Psoas muscle (tissue), 8 donors: ENCODE data around the gene AFF1. TPM values are rescaled to one million over a fixed set of nuclear protein-coding genes. Genes with fewer than 3 reads are reported as not detected.
"Not testable (repeated sequence)": the region's sequence is repeated elsewhere in the genome, so short reads cannot be mapped to it uniquely, and the experiment has no call there.

ENCODE experiments used
- ATAC-seq, 4 donors: fragments of 200-7000 bp; cut with Tn5 transposase; one replicate each; pipeline ENCODE4 v1.9.1; 2020; ENCODE audit warnings: moderate library complexity in 3 of 4, mild to moderate bottlenecking in 2 of 4
- DNase-seq, 2 donors: peaks; one replicate each; pipeline ENCODE4 v3.0.0-alpha.2; 2020
- H3K27ac ChIP-seq: fragments of 200-600 bp; one replicate; pipeline ENCODE4 v1.8.0; 2022
- H3K27me3 ChIP-seq, 3 donors: fragments of 200-600 bp in 1 of 3; one replicate each; pipeline versions ENCODE4 v1.6.1 to v1.8.0; 2013 to 2022; ENCODE audit warnings: low read length in 2 of 3, mild to moderate bottlenecking in 2 of 3, moderate library complexity in 1 of 3; ENCODE audit not compliant: insufficient read depth in 3 of 3
- H3K36me3 ChIP-seq, 2 donors: fragments of 200-600 bp in 1 of 2; one replicate each; pipeline versions ENCODE4 v1.6.1 to v1.8.0; 2013 to 2022; ENCODE audit warnings: low read depth in 1 of 2, mild to moderate bottlenecking in 1 of 2, moderate library complexity in 1 of 2; ENCODE audit not compliant: insufficient read depth in 1 of 2
- H3K4me1 ChIP-seq: fragments of 200-600 bp; one replicate; pipeline ENCODE4 v1.8.0; 2022
- H3K4me3 ChIP-seq: fragments of 200-600 bp; one replicate; pipeline ENCODE4 v1.8.0; 2022; ENCODE audit warnings: mild to moderate bottlenecking
- H3K9me3 ChIP-seq: fragments of 200-600 bp; one replicate; pipeline ENCODE4 v1.8.0; 2022
- WGBS, 3 donors: extraction: QIAGEN DNeasy Blood & Tissue Kit; methylation state at CpG; one replicate each; pipeline versions ENCODE4 v1.1.6 to v1.1.7; 2013; 5-methylcytosine and 5-hydroxymethylcytosine counted together
- intact Hi-C, 2 donors: fragments of 100-400 bp; cut with DNase I; formaldehyde crosslinking; loops; one replicate each; pipeline versions ENCODE4 v1.11.0 to v1.14.2; 2022
- polyA plus RNA-seq, 3 donors: library from polyadenylated mRNA; stranded (reverse); fragments of 200-250 nt; gene quantifications; one replicate each; pipeline ENCODE4 v1.2.3, GENCODE V29; 2013
- total RNA-seq, 4 donors: library from RNA; stranded (reverse); fragmentation: NEBNext Ultra II Directional in 2 of 4; extraction: Animal tissue kit (Norgen Biotek cat#: 25700) in 2 of 4; gene quantifications; one replicate each; pipeline versions ENCODE4 v1.2.1 to v1.2.4, GENCODE V29; 2021 to 2023
- TF ChIP-seq, protein P1 (sequence below): fragments of 200-600 bp; IDR thresholded peaks from one replicate; pipeline ENCODE4 v1.8.0; 2022; ENCODE audit warnings: antibody characterized with exemption
- donor health status: healthy with polysubstance abuse.
- donor health status: DM: no; HTN: no; CAD: no; lungs with moderate emphysema.
- donor health status: Bipolar disorder and iron deficiency.
- donor health status: healthy.
- donor health status: DM: yes; HTN: yes; CAD: no.
- donor health status: DM: no; HTN: no; CAD: no.
- donor health status: DM: no; HTN: no; CAD: no.
- donor health status: DM: yes; HTN: yes; CAD: no.

Gene AFF1
- total and polyA plus RNA-seq, 7 donors, result 62.7 to 171 (median 120) TPM

DNA sequence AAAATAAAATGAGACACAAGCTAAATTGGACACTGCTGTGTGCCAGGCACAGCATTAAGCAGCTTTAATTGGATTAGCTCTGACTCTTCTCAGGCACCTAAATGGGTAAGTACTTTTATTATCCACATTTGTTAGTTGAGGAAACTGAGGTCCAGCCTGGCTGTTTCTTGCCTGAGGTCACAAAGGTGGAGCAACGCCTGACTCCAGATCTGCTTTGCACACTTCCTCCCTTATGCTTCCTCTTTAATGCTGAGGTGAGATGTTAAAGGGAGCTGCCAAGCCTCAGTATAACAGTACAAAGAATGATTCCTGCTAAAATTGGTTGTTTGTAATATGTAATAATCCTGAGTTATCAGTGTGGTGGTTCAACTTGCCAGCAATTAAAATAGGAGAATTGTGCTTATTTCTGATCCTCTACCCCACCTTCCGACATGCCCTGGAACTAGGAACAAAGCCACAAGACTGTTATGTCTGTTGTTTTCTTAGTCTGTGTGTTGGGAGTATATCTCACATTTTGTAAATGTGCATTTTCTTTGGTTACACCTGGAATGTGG is 74.4 kb downstream of the AFF1 start:
- Histone ChIP-seq H3K36me3 (no peaks in the 10 kb centered on the region), H3K27ac (peak overlapping the region; percentile 98), H3K4me1 (peaks cover 70% of the 10 kb centered on the region), H3K9me3 (no peaks in the 10 kb centered on the region), H3K4me3 (peak overlapping the region; percentile 87), H3K27me3 (no peaks in the 10 kb centered on the region)
- ATAC-seq, result no peak
- 20 to 58% (median 29%) methylated on average over 2 of the region's 2 CpGs for WGBS, 3 donors
- TF ChIP-seq, protein P1, sequence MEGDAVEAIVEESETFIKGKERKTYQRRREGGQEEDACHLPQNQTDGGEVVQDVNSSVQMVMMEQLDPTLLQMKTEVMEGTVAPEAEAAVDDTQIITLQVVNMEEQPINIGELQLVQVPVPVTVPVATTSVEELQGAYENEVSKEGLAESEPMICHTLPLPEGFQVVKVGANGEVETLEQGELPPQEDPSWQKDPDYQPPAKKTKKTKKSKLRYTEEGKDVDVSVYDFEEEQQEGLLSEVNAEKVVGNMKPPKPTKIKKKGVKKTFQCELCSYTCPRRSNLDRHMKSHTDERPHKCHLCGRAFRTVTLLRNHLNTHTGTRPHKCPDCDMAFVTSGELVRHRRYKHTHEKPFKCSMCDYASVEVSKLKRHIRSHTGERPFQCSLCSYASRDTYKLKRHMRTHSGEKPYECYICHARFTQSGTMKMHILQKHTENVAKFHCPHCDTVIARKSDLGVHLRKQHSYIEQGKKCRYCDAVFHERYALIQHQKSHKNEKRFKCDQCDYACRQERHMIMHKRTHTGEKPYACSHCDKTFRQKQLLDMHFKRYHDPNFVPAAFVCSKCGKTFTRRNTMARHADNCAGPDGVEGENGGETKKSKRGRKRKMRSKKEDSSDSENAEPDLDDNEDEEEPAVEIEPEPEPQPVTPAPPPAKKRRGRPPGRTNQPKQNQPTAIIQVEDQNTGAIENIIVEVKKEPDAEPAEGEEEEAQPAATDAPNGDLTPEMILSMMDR, result no peak
- intact Hi-C loops, result loop anchor here (5.0 kb wide), 5 partner anchors 33 to 83 kb away; partner anchors contain the start of gene AFF1 (in 1 of the 2)
- DNase-seq, result no peak

GRCh38 chr4:87010192-87010591 is 75.4 kb downstream of the AFF1 start:
- Histone ChIP-seq H3K4me3 (peak overlapping the region; percentile 87), H3K9me3 (no peaks in the 10 kb centered on the region), H3K4me1 (peaks cover 72% of the 10 kb centered on the region), H3K27ac (peak overlapping the region; percentile 98), H3K36me3 (no peaks in the 10 kb centered on the region), H3K27me3 (no peaks in the 10 kb centered on the region)
- ATAC-seq, result no peak
- WGBS, 3 donors, result 88 to 97% (median 94%) methylated on average over 1 of the region's 1 CpG
- TF ChIP-seq, protein P1, result no peak
- DNase-seq, result no peak
- intact Hi-C loops, result loop anchor here in 1 of 2 donors (5.0 kb wide), 1 partner anchor 37 kb away; no protein-coding TSS in a partner anchor

- Histone ChIP-seq H3K36me3 (no peaks in the 10 kb centered on the region), H3K27ac (peak overlapping the region; percentile 98), H3K9me3 (no peaks in the 10 kb centered on the region), H3K4me1 (peaks cover 77% of the 10 kb centered on the region), H3K4me3 (peak overlapping the region; percentile 16), H3K27me3 (no peaks in the 10 kb centered on the region)
- WGBS, 3 donors, result 36 to 48% (median 40%) methylated on average over 5 of the region's 5 CpGs
- ATAC-seq, result peak; percentile 20 to 54 (median 43)
- intact Hi-C loops, result loop anchor here in 1 of 2 donors (5.0 kb wide), 1 partner anchor 36 kb away; no protein-coding TSS in a partner anchor
- TF ChIP-seq, protein P1, result no peak
- no peak for DNase-seq
These were observed 76.7 kb downstream of the AFF1 start for GRCh38 chr4:87011340-87012034.

DNA sequence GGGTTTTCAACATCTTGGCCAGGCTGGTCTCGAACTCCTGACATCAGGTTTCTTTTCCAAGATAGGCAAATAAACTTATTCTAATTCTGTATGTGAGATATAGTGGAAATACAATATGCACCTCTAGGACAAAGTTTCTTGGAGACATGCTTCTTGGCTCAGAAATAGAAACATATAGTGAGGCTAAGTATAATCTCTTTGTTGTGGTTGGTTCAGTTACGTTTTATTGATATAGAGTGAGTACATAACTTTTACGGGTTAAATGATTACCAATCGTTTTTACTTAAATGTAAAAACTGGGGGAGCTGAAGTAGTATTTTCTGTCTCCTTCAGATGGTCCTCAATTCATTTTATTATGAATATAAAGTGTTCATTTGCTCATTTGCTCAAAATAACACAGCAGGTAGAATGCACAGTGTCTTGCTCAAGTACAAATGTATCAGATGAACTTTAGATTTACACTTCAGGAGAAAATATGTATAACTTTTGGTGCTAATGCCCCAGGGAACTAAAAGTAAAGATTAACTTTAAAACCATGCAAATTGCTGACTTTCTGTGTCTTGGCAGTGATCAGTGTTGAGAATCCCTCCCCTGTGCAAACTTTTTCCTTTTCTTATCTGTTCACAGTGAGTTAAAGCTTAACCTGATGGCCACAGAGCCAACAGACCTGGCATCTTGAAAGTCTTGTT is 77.6 kb downstream of the AFF1 start:
- peak overlapping the region; percentile 16 for H3K4me3 ChIP-seq
- TF ChIP-seq, protein P1, result no peak
- H3K9me3 ChIP-seq, result no peaks in the 10 kb centered on the region
- 37 to 68% (median 50%) methylated on average over 4 of the region's 4 CpGs for WGBS, 3 donors
- intact Hi-C loops, result loop anchor here in 1 of 2 donors (5.0 kb wide), 1 partner anchor 35 kb away; no protein-coding TSS in a partner anchor
- DNase-seq (no peak), ATAC-seq (no peak)
- peak overlapping the region; percentile 98 for H3K27ac ChIP-seq
- no peaks in the 10 kb centered on the region for H3K36me3 ChIP-seq
- no peaks in the 10 kb centered on the region for H3K27me3 ChIP-seq
- peaks cover 86% of the 10 kb centered on the region for H3K4me1 ChIP-seq

DNA sequence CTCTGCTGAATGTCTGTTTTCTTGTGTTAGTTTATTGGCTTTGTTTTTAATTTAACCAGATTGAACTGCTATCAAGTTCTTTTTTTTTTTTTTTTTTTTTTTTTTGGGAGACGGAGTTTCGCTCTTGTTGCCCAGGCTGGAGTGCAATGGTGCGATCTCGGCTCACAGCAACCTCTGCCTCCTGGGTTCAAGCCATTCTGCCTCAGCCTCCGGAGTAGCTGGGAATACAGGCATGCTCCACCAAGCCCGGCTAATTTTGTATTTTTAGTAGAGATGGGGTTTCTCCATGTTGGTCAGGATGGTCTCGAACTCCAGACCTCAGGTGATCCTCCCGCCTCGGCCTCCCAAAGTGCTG is 78.1 kb downstream of the AFF1 start:
- not testable (repeated sequence) for H3K27me3 ChIP-seq, H3K9me3 ChIP-seq, H3K36me3 ChIP-seq, ATAC-seq, DNase-seq
- WGBS, 3 donors, result 57 to 92% (median 64%) methylated on average over 9 of the region's 9 CpGs
- Histone ChIP-seq H3K4me3 (peak overlapping the region; percentile 15), H3K4me1 (peaks cover 90% of the 10 kb centered on the region), H3K27ac (peak overlapping the region; percentile 98)
- intact Hi-C loops, result loop anchor here in 1 of 2 donors (5.0 kb wide), 1 partner anchor 34 kb away; no protein-coding TSS in a partner anchor
